NCI-H82 (cell line): Measurements from ENCODE around the gene APEX1.
"Not testable (repeated sequence)": the region's sequence is repeated elsewhere in the genome, so short reads cannot be mapped to it uniquely, and the experiment has no call there.

ENCODE experiments used
- DNase-seq: peaks from one replicate; lab custom pipeline; 2025; lab: John Stamatoyannopoulos, UW

The APEX1 gene

DNA sequence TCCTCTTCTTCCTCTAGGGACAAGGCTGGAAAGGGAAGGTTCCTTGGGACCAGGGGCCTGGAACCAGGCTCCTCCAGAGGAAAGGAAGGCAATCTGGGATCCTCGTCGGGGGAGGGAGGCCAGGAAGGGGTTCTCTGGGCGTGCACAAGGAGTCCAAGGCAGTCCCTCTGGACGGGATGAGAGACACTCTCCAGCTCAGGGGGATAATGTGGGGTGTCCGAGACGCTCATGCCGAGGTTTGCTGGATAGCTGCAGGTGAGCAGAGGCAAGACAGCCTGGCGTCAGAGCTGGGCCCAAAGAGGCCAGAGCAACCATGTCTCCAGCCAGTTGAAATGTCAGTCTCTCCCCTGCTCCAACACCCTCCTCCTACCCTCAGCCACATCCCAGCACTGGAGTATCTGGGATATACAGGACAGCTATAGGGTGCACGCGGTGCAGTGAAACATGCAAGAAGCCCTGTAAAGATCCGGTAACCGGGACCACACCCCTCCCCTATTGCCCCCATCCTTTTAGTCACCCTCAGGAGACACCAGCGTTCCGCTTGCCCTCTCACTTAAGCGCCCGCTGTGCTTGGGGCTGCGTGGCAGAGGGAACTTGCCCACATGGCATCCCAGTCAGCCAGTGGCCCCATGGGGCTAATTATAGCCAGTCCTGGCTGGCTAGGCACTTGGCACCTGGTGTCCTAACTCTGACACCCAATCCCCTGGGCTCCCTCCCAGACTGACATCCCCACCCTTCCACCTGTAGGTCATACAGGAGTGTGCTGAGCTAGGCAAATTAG lies 19.3 kb upstream of the APEX1 start, which contains the start of gene KLHL33:
TSS of gene KLHL33 (minus strand) at position 585 of the 781 bp plus-strand sequence. CDS start at position 230, 355 bp downstream.
- DNase-seq = no peak

DNA sequence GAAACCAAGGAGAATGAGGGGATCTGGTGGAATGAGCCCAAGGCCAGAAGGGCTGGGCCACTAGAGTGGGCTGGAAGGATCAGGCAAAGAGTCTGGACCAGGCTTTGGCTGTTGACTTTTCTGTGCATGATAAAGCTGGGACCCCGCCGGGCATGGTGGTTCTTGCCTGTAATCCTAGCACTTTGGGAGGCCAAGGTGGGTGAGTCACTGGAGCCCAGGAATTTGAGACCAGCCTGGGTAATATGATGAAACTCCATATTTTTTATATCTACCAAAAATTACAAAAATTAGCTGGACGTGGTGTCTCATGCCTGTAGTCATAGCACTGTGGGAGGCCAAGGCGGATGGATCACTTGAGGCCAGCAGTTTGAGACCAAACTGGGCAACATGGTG lies 18.7 kb upstream of the APEX1 start:
- no peak for DNase-seq

DNA sequence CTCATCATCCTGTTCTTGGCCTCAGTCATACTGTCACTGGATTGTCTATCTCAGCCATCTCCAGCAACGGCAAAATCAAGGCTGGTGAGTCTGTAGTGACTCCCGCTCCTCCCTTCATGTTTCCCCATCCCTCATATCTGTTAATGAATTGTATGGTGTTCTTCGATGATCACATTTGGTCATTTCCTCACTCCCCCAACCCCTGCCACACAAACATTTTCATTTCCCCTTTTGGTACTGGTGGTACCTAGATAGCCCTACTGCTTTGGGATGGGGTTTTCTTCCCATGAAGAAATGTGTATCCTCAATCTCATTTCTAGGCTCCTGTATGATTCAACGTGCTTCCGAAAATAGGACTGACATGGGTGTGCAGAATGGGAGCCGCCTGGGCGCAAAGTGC lies 16.4 kb upstream of the APEX1 start:
- no peak for DNase-seq

DNA sequence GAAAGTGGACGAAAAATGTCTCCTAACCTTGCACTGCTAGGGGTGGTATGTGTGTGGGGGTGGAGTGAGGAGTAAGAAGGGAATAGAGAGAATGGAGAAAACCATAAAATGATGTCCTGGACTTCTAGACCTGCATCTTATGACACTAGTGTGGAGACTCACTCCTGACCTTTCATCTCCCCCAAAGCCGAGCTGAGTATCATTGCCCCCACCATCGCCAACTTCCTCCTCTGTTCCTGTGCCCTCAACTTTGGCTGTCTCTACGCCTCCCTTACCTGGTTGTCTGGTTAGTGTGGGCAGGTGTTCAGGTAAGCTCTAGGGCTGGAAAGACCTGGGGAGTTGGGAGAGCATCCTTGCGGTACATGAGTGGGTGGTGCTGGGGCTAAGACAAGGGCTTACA lies 14.6 kb upstream of the APEX1 start:
- no peak for DNase-seq

DNA sequence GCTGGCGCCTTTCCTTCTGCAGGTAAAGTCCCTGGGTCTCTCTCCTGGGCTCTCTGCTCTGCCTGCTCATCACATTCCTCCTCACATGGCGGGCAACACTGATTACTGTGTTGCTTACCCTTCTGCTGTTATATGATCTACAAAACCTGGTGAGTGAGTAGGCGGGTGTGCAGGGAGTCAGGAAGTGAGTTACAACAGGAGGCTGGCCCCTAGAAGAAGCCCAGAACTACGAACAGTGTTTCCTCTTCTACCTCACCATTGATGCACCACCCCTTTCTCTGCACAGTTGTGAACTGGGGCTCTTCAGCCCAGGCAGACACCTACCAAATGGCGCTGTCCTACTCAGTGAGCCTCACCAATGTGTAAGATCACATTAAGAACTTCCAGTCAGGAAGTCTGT lies 14.1 kb upstream of the APEX1 start:
- no peak for DNase-seq

DNA sequence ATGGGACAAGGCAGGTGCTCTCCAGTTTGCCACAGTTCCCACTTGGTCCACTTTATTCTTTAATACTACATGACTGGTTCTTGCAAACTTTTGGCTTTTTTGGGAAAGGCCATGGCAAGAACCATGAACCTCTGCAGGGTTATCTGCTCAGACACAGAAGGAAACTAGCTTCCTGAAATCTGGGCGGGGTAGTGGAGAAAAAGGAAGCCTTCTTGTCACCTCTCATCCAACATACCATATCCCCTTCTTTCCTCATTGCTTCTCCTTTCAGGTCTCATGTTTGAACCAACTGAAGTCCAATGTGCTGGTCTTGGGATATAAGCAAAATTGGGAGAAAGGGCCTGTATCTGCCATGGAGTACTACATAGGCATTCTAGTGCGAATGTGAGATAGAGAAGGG lies 13.6 kb upstream of the APEX1 start:
- DNase-seq = no peak

DNA sequence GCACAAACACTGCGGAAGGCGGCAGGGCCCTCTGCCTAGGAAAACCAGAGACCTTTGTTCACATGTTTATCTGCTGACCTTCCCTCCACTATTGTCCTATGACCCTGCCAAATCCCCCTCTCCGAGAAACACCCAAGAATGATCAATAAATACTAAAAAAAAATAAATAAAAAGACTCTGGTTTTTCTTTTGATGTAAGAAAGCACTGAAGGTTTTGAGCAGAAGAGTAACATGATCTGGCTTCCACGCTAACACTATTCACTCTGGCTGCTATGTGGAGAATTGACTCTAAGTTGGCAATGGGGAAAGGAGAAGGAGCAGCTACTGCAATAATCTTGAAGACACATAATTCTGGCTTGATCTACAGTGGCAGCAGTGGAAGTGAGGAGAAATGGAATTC lies 11.4 kb upstream of the APEX1 start:
- not testable (repeated sequence) for DNase-seq

DNA sequence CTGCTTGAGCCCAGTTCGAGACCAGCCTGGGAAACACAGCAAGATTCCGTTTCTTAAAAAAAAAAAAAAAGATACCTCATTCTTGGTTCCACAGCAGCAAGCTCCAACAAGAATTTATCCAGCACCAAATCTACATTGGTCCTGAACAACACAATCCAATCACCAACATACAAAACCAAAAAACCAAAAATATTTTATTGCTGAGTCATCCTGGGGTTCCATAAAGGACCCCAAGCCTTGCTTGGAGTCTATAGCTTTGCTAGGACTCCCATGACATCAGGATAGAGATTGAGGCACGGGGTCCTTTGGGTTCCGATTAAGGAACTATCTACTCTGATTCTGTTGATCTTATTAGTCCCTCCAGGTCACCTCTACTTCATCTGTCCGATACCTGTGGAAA lies 8.1 kb upstream of the APEX1 start:
- DNase-seq = no peak

DNA sequence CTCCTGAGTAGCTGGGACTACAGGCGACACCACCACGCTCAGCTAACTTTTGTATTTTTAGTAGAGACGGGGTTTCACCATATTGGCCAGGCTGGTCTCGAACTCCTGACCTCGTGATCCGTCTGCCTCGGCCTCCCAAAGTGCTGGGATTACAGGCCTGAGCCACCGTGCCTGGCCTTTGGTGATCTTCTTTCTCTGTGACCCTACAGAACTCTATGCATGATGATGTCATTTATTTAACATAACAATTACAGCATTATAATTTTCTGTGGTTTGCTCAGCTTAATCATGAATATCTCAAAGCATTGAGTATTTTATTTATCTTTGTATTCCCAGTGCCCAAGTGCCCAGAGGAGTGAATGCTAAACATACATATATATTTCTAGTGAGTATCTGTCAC lies 2.2 kb upstream of the APEX1 start:
- DNase-seq = not testable (repeated sequence)

DNA sequence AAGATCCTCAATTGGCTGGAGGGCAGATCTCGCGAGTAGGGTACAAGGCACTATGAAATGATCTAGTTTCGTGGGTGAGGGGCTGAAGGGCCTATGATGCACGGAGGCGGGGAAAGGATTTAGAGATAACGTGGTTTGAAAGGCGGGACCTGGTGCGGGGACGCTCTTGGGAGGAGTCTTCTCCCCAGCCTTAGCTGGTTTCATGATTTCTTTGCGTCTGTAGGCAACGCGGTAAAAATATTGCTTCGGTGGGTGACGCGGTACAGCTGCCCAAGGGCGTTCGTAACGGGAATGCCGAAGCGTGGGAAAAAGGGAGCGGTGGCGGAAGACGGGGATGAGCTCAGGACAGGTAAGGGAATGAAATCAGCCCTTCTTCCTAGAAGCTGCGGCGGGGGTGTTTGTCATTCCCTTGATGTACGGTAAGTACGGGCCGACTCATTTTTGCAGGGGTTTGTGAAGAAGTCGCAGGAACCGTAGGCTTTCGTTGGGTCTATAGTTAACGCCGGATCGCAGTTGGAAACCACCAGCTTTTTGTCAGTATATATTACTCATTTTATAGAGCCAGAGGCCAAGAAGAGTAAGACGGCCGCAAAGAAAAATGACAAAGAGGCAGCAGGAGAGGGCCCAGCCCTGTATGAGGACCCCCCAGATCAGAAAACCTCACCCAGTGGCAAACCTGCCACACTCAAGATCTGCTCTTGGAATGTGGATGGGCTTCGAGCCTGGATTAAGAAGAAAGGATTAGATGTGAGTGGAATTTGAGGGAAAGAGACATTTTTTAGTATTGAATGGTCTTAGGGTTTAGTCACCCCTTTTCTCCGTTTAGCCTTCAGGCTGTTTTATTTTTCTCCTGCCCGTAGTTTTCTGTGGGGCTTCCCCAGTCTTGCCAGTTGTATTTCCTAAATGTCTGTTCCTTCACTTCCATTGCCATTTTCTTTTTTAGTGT lies 602 bp downstream of the APEX1 start:
- DNase-seq = peak; percentile 94

DNA sequence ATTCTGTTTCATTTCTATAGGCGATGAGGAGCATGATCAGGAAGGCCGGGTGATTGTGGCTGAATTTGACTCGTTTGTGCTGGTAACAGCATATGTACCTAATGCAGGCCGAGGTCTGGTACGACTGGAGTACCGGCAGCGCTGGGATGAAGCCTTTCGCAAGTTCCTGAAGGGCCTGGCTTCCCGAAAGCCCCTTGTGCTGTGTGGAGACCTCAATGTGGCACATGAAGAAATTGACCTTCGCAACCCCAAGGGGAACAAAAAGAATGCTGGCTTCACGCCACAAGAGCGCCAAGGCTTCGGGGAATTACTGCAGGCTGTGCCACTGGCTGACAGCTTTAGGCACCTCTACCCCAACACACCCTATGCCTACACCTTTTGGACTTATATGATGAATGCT lies 1.9 kb downstream of the APEX1 start:
- DNase-seq = no peak

DNA sequence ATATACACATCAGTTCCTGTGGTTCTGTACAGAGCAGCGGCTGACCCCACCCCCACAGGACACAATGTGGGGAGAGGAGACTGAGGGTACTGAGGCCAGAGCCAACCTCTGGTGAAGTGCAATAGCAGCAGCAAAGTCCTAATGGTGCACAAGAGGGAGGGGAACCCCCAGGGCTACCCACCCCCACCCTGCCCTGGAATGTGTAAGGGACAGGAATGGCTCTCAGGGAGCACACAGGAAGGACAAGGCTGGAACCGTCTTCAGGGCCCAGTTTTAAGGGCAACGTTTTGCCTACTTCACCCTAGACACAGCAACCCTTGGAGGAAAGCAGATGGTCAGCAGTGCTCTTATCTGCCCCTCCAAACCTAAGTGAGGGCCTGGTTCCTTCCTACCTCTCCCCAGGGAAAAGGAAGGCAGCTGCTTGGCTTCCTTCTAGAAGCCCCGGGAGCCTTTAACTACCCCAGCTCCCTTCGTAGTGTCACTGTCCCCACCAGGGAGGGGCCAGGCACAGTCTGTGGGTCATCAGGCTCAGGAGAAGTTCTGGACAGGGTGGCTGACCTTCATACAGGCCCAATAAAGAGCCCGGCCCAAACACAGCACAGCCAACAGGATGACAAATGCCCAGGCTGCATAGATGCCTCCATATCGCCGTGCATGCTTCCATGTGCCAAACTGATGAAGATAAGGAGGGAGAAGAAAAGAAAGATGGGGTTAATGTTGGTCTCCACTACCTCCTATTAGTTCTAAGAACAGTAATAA lies 3.2 kb downstream of the APEX1 start:
- peak; percentile 26 for DNase-seq

DNA sequence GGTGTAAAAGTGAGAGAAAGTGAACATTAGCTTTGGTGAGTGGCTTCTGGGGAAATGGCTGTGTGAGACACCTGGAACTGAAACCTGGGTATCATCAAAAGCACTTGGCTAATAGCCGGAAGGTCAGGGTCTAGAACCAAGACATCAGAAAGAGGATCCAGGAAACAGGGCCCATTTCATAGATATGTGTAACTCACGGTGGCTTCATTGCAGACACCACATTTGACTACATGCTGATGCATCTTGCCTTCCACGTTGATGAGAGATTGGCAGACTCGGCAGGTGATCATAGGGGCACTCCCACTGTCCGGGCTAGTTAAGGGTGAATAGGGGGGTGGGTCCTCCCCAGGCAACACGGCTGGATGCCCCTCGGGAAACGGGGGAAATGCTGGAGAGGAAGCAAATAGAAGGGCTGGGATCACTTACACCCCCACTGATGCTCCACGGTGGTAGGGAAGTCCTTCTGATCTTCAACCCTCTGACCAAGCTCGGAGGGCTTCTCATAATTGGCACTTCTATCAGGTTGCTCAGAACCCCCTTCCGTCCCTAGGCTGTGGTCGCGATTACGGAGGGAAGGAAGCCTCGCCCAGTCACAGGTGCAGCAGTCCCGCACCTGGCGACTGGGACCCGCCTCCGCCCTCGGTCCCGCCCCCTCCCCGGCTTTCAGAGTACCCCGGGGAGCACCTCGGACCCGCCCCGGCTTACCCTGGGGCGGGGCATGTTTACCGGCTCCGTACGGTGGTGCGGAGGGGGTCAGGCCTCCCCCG lies 5.6 kb downstream of the APEX1 start:
- peak; percentile 42 for DNase-seq

DNA sequence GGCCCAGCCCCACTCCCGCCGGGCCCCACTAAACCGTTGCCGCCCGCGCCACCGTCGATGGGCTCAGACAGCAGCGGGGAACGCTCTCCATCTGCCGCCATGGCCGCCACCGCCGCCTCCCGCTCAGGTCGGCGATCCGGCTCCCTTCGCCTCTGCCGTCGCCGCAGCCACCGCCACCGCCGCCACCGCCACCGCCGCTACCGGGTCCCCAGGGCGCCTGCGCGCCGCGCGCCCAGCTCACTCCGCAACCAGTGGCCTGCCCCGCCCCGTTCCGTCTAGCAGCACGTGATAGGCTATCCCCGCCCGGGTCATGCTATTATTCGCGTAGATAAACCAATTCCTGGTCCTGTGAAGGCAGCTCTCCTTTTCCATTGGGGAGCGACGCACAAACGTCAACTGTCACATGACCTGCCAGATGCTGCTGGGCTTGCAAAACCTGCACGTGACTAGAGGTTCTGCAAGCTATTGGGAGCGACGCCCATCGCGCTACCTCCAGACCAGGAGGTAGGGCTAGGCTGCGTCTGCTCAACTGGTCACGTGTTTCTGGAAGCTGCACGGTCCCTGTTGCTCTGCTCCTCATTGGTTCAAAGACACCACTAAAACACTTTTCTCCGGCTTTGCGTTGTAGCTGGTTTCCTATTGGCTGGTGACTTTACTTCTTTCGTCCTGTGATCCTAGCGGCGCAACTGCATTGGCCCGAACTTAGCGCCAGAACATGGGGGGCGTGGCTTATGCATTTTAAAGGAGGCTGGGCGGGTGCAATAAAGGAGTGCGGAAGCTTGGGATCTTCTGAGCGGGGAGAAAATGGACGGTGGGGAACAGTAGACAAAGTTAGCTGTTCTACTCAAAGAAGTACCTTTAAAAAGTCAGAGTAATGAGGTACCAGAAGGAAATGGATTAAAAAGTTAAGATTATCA lies 6.5 kb downstream of the APEX1 start, which contains the start of gene PIP4P1:
TSS of gene PIP4P1 (minus strand) at position 210 of the 917 bp plus-strand sequence. CDS start at position 101, 109 bp downstream.
- peak; percentile 99 for DNase-seq

DNA sequence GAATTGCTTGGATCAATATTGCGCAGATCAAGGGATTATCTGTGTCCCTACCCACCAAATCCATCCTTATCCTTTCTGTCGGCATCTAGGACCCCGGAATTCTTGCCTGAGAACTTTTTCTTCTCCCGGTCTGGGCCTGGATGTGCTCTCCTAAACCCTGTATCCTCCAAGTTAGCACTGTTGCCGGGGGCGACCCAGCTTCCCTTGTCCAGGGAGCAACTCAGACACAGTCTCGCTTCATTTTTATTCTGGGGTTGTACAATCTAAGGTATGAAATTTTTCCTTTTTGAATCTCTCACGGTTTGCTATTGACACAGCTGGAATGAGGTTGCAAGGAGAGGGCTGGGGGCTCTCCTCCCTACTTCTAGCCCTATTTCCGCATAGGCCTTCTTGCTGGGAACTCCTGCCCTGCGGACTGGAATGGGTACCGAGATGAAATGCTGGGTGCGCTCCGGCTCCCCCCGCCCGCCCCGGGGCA lies 13.8 kb downstream of the APEX1 start:
- peak; percentile 46 for DNase-seq

DNA sequence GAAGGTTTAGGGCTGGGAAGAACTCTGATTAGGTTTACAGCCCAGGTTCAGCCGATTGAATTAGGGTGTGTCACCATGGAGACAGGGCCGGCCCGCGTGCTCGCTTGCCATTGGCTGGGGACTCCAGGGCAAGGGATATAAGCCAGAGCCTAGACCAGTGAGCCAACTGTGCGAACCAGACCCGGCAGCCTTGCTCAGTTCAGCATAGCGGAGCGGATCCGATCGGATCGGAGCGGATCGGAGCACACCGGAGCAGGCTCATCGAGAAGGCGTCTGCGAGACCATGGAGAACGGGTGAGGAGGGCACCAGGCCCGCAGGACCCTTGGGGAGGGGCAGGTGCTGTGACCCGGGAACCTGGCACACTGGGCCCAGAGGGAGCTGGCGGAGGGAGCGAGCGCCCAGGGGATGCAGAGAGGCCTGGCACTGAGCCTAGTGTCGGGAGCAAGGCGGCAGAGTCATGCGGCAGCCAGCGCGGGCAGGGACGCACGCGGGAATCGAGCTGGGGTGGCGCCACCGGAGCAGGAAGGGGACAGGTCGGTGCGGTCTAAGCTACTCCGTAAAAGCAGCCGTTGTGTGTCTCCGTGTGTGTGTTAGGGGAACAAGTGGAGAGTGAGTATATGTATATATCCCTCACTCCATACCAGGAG lies 14.3 kb downstream of the APEX1 start, which contains the start of gene PNP:
TSS of gene PNP (plus strand) at position 165 of the 648 bp plus-strand sequence. CDS start at position 284, 119 bp downstream.
- DNase-seq = peak; percentile 96

DNA sequence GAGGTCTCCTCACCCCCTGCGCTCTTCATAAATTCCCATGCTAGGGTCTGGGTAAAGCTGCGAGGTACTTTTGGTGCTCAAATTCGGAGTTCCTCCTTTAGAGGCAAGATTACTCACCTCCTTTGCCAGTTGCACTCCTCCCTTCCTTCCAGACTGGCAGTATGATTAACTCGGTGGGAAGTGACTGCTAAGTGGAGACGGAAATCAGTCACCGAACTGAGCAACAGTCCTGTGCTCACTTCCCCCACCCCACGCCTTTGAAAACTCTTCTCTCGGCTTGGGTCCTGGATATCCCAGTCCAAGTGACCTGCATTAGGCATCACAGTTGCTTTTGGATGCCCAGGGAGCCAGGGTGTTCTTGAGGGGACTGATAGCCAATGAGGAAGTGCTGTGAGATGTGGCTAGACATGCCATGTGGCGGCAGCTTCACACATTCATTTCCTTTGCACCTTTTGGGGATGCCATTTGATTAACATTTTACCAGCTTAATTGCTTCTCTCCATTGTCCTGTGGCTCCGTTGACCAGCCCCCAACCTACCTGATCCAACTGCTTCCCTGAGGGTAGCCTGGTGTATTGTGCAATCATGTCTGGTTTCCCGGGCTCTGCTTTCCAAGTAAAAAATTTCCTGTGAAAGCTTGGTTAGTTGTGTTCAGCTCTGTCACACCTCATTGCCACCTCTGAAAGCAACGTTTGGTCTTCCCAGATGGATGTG lies 15.0 kb downstream of the APEX1 start:
- peak; percentile 60 for DNase-seq

DNA sequence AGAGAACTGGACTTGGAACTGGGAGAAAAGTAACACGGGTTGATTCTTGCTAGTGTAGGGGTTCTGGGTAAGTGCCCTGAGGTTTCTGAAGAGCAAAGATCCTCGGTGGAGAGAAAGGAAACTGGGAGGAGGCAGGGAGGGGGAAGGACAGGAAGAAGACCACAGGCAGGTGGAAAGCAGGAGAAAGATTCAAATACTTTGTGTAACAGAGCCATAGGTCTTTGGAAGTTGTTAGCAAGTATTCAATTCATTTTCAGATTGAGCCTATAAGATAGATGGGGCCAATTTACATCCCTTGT lies 15.5 kb downstream of the APEX1 start:
- DNase-seq = peak; percentile 32
